ENCODE data around the gene MRPS26. TPM values are rescaled to one million over a fixed set of nuclear protein-coding genes. Genes with fewer than 3 reads are reported as not detected.

MRPS26 gene
- total RNA-seq, 1 experiment from 2014 or later, result 84.3 TPM

- TF ChIP-seq REST (IDR thresholded peaks at IDR 0.05; ENCODE audit: low read depth) (no peak), JUND (IDR thresholded peaks at IDR 0.05) (no peak), YY1 (IDR thresholded peaks at IDR 0.05; ENCODE audit: extremely low read depth, insufficient replicate concordance, low read depth, low read length) (no peak), SP1 (IDR thresholded peaks at IDR 0.05; ENCODE audit: low read depth) (no peak), EZH2 (IDR thresholded peaks at IDR 0.05) (no peak)
Observed at GRCh38 chr20:3085571-3086072, 39.8 kb downstream of the MRPS26 start (continued).

GRCh38 chr20:3088031-3088430 is 42.2 kb downstream of the MRPS26 start:
- TF ChIP-seq EZH2phosphoT487 (IDR thresholded peaks at IDR 0.05; ENCODE audit: borderline replicate concordance), result no peak

More at GRCh38 chr20:3088031-3088430, 42.2 kb downstream of the MRPS26 start:
- Histone ChIP-seq H3K4me2 (ENCODE audit: low read length) (no peak overlapping the region), H3K4me1 (ENCODE audit: control insufficient read depth in 1 of 2, insufficient read depth in 2 of 2, low read length in 2 of 2) (no peaks in the 10 kb centered on the region), H3K36me3 (ENCODE audit: control insufficient read depth in 1 of 2, insufficient read depth in 2 of 2, low read length in 2 of 2) (no peaks in the 10 kb centered on the region), H3K27me3 (ENCODE audit: insufficient read depth, low read length) (no peaks in the 10 kb centered on the region), H3K27ac (ENCODE audit: low read depth, low read length) (no peak overlapping the region), H2AFZ (ENCODE audit: low read depth, low read length, poor library complexity, severe bottlenecking) (no peak overlapping the region), H3K9me3 (ENCODE audit: control insufficient read depth in 1 of 2, insufficient read depth in 1 of 2, low read depth in 1 of 2, low read length in 2 of 2) (no peaks in the 10 kb centered on the region), H4K20me1 (ENCODE audit: insufficient read depth) (no peaks in the 10 kb centered on the region), H3K79me2 (ENCODE audit: insufficient read depth, low read length) (no peaks in the 10 kb centered on the region), H3K4me3 (replicated peaks in 1 of 2; ENCODE audit: low read depth in 1 of 2, low read length in 2 of 2) (no peak overlapping the region), H3K9ac (ENCODE audit: low read length) (no peak overlapping the region), H3K9me2 (ENCODE audit: insufficient read depth) (no peaks in the 10 kb centered on the region)
- no TSS peak for BruUV-seq (replicated peaks)
- CTCF ChIA-PET, result no interaction called here
- no peak for DNase-seq (ENCODE audit: low read depth, low spot score)
- intact Hi-C loops (cut with micrococcal nuclease), result no loop called here
- ATAC-seq, result no peak
- RAD21 ChIA-PET (ENCODE audit: low non-redundant PET in 1 of 2, low total read pairs in 2 of 2, uncharacterized antibody in 2 of 2, unreplicated experiment in 2 of 2), result no interaction called here
- POLR2A ChIA-PET, result no interaction called here

Data from HCT116 (cell line).